Measurements from ENCODE around the gene OGFOD2.
"Not testable (repeated sequence)": the region's sequence is repeated elsewhere in the genome, so short reads cannot be mapped to it uniquely, and the experiment has no call there.

OGFOD2 gene

DNA sequence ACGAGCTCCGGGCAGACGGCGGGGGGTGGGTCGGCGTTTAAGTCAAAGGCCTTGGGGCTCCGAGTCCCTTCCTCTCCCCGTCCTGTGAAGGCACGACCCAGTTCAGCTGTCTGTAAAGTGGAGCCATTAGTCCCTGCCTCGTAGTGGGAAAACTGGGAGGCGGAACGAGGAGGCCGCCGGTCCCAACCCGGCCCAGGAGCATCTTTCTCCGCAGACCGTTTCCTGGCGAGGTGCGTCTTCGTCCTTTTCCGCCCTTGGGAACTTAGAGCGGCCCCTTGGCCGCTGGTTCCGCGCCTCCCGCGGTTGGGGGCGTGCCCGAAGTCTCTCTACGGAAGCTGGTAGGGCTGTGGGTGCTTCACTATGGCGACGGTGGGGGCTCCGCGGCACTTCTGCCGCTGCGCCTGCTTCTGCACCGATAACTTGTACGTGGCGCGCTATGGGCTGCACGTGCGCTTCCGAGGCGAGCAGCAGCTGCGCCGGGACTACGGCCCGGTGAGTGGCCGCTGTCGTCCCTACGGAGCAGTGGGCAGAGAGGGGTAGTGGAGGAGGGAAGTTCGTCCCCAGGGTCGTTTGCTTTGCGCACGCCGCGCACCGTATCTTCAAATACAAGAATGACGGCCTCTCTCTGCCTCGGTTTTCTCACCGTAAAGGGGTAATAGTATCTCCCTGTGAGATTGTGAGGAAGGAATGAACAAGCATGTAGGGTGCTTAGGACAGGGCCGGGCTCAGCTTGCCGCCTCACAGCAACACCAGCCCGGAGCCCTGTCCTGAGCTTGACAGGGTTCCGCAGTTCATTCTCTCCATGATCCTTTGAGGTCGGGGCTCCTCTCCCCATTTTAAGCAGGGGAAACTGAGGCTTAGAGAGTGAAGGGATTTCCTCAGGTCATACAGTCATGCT lies at the start of gene OGFOD2:
TSS of gene OGFOD2 (plus strand) at position 353 of the 898 bp plus-strand sequence. CDS start at position 361, 8 bp downstream.
- peak; percentile 95 for DNase-seq

DNA sequence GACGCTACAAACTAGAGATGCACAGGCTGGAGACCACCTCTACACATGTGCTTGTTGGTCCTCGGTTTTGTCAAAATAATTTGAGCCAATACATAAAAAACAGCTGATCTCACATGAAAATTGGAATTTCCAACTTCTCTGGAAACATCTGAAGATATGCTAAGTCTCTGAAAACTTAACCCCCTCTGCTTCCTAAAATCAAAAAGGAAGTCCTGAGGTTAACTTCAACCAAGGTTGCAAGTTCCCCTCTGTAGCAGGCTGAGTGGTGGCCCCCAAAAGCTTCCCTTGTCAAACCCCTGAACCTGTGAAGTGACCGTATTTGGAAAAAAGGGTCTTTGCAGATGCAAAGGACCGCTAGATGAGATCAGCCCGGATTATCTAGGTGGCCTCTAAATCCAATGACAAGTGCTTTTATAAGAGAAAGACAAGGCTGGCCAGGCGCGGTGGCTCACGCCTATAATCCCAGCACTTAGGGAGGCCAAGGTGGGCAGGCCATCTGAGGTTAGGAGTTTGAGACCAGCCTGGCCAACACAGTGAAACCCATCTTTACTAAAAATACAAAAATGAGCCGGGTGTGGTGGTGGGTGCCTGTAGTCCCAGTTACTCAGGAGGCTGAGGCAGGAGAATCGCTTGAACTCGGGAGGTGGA lies 47.2 kb upstream of the OGFOD2 start:
- no peak for DNase-seq

DNA sequence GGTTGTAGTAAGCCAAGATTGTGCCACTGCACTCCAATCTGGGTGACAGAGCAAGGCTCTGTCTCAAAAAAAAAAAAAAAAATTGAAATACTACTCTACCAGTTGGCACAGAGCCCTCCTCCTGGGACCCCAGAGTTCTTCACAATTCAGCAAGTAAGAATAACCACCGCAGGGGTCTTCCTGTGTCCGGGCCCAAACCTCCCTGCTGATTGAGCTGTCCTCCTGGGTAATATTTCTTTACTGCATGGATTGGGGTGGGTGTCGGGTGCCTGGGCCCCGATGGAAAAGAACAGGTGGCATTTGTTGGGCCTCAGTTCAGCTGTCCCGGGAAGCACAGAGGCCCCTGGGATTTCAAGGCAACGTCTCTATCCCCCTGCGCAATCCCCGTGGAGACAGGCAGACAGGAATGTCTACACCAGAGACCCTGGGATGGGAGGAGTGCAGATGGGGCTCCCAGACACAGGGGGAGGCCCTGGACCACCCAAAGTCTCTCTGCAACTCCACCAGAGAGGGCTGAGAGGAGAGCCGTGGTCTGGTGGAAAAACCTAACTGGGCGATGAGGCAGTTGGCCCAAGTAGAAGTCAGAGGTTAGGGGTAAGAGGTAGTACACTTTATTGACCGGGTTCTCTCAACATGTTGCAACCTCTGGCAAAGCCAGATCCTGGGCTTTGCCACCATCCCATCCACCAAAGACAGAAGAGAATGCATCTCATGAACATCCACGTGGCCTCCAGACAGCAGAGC lies 46.5 kb upstream of the OGFOD2 start:
- DNase-seq, result no peak

DNA sequence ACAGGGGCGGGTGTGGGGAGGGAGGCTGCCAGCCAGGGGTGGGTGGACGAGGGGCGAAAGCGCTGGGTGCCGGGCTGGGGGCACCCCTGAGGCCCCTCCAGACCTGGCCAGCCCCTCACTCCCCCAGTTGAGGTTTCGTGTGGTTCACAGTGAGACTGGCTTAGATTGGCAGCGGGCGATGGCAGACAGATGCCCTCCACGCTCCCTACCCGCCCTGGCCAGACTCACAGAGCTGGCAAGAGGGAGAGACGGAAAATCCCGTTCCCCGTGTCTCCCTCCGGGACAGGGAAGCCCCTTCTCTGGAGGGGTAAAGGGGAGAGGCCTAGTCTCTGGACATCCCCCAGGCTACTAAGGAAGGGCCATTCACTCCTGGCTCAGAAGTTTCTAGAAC lies 45.9 kb upstream of the OGFOD2 start:
- DNase-seq, result no peak

DNA sequence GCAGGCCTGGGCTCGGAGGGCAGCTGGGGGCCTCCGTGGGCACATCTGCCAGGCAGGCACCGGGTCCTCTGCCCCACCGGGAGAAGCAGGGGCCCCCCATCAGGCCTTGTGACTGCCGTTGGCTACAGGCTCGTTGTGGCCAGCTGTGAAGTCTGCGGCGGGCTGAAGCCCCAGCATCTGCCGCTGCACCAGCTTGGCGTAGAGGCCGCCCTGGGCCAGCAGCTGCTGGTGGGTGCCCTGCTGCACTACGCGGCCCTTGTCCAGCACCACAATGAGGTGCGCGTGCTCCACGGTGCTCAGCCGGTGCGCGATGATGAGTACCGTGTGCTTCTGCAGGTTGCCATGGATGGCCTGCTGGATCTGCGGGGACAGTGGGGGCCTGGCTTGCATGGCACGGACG lies 45.2 kb upstream of the OGFOD2 start:
- DNase-seq, result no peak

DNA sequence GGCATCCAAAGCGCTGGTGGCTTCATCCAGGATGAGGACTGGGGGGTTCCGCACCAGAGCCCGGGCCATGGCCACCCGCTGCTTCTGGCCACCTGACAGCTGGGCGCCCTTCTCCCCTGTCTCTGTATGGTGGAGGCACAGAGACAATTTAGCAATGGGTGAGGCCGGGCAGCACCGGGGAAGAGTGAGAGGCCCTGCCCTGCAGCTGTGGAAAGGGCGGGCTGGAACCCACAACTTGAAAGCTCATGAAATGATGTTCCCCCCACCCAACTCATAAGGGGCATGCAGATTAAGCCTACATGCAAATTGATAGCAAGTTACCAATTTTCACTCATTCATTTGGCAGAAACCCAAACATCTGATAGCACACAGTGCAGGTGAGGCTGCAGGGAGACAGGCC lies 42.8 kb upstream of the OGFOD2 start:
- no peak for DNase-seq

DNA sequence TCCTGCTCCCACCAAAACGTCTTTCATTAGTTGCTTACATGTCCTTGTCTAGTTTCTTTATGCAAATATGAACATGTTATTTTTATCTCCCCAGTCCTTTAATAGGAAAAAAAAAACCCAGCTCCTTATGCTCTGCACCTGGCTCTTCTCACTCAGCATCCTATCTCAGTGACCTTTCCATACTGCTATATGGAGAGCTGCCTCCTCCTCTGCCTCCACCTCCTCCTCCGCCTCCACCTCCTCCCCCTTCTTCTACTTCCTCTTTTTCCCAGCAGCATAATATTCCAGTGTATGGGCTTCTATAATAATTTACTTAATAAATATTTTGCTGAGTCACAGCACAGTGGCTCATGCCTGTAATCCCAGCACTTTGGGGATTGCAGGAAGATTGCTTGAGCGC lies 40.3 kb upstream of the OGFOD2 start:
- DNase-seq, result no peak

DNA sequence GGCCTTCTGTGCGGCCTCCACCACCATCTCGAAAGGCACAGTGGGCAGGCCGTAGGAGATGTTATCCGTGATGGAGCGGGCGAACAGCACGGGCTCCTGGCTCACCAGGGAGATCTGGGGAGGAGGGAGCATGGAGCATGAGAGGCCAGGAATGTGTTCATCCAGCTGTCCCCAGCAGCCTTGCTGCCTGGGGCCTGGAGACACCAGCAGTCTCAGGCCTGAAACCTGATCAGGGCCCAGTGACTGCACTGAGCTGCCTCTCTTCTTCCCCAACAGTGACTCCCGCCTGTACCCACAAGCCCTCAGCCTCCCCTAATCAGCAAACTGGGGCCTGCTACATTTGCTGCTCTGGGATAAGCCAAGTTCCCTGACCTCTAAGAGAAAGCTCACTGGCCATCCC lies 39.7 kb upstream of the OGFOD2 start:
- no peak for DNase-seq

DNA sequence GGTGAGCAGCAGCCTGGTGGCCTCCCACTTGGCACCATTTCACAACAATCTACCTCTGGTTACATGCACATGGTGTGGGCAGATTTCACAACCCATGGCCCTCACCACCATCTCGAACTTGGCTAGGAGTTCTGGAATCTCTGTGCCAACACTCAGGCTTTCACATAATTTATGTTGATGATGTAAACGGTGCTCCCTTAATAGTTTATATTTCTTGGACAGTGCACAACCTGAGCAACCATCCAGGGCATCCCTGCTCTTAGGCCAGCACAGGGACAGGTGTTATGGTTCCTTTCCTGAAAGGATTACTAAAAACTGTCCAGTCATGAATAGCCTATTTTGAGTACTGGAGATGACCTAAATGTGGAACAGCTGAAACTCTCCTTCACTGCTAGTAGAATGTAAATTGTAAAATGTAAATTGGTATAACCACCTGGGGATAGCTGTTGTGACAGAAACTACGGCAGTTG lies 37.4 kb upstream of the OGFOD2 start:
- DNase-seq, result no peak

DNA sequence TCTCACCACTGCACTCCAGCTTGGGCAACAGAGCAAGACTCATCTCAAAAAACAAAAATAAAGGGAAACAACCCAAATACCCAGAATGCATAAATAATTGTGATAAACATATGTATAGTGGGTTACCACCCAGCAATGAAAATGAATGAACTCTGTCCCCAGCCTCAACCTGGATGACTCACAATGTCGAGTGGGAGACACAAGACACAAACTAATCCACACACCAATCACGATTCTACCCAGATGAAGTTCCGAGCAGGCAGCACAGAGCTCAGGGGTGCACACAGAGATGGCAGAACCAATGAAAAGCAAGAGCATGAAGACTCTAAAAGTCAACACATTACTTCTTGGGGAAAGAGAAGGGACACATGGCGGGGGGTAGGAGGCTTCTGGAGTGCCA lies 35.9 kb upstream of the OGFOD2 start:
- DNase-seq, result no peak

DNA sequence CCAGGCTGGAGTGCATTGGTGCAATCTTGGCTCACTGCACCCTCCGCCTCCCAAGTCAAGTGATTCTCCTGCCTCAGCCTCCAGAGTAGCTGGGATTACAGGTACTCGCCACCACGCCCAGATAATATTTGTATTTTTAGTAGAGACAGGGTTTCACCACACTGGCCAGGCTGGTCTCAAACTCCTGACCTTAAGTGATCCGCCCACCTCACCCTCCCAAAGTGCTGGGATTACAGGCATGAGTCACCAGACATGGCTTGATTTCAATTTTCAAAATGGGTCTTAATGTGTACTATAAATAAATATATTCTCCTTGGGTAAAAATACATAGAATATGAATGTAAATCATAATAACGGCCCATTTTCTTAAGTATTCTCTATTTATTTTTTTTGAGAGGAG lies 33.7 kb upstream of the OGFOD2 start:
- DNase-seq, result not testable (repeated sequence)

DNA sequence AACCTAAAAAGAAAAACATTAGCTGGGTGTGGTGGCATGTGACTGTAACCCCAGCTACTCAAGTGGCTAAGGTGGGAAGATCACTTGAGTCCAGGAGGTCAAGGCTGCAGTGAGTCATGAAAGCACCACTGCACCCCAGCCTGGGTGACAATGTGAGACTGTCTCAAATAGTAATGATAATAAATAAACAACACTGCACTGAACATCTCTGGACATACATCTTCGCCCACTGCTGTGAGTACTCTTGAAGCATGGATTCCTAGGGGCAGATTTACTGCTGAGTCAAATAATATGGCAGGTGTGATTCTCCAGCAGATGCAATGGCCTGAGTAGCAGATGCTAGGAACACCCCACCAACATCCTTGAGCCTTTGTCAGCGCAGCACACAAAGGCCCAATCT lies 32.4 kb upstream of the OGFOD2 start:
- DNase-seq, result no peak

DNA sequence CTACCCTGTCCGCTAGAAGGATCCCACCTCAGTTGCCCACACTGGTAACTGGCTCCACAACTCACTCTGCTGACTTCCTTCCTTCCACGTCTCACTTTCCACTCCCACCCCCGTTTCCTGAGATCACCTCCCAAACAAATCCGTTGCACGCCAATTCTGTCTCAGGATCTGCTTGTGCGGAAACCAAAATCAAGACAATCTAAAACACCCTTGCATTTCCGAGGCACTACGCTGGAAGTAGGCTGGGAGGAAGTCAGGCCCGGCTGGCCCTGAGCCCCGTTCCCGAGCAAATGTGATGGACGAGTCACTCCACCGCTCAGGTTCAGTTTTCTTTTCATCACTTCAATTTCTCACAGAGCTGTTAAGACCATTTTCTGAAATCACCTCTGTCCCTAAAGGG lies 31.8 kb upstream of the OGFOD2 start:
- DNase-seq, result no peak

DNA sequence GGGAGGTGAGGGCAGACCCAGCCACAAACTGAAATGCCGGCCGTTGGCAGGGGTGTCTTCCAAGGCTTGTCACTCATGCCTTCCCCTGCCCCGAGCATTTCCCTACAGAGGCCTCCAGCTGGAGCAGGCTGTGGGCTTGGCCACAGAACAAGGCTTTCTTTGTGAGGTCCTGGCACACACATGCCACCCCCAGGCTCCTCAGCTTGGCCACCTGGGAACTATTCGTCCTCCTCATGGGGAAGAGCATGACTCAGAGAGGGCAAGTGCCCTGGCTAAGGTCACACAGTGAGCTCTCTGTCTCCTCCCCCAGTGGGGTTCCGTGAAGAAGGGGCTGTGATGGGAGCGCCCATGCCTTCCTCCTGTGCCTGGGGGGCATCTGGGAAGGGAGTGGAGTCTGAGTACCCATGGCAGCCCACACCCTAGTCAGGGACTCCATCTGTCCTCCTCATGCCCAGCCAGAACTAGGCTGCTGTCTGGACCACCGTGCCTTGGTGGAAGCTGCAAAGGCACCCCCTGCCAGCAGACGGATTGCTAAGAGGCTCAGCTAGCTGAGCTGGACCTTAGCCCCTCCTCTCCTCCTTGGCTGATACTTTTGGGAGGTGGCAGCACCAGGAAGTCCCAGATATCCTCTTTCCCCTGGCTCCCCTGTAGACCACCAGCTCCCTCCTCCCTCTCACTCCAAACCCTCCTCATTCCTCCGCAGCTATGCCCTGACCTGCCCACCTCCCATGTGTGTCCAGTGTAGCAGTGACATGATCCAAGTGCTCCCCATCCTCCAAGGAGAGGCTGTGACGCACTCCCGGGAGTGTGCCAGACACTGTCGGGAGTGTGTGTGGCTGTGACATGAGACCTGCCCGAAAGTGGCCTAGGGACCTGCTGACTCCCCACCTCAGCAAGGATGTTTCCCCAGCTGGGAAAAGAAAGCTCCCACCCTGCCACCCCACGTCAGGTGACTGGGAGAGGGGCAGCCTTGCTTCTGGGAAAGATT lies 30.1 kb upstream of the OGFOD2 start:
- DNase-seq, result no peak

DNA sequence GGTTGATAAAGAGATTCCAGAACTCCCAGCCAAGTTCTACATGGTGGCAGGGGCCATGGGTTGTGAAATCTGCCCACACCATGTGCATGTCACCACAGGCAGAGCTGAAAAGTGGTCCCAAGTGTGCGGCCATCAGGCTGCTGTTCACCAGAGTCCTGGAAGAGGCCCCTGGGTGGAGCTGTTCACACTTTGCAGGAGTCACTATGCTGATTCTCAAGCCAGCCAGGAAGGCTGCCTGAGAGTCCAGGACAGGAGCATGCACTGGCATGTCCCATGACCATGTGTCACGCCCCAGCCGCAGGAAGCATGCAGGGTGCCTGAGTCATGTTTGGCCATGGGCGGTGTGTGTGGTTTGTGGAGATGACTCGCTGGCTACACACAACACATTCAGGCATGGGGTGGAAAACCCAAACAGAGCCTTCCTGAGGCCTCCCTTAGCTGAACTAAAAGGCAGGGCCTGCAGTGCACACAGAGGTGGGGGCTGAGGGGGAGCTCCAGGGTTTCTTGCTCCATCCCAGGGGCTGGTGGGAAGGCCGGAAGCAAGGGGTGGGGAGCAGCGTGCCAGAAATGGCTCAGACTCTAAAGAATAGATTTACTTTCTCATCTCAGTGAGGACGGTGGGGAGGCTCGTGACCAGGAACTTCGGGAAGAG lies 28.2 kb upstream of the OGFOD2 start:
- DNase-seq, result peak; percentile 93

DNA sequence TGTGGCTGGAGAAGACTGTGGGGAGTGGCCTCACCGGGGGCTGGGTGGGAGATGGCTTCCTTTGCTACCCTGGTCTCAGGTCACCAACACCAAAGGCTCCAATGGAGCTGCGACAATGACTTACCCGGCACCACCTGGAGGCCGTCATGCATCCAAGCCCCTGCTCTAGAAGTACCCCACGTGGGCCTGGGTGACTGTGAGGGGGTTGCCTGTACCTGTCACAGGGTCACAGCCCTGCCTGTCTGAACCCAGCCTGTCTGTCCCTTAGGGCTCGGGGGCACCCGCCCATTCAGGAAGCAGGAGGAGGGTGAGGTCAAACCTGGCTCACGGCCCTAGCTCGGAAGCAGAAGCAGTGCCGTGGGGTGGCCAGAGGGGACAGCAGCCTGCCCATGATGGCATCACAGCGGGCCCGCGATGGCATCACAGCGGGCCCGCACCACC lies 27.7 kb upstream of the OGFOD2 start:
- no peak for DNase-seq

DNA sequence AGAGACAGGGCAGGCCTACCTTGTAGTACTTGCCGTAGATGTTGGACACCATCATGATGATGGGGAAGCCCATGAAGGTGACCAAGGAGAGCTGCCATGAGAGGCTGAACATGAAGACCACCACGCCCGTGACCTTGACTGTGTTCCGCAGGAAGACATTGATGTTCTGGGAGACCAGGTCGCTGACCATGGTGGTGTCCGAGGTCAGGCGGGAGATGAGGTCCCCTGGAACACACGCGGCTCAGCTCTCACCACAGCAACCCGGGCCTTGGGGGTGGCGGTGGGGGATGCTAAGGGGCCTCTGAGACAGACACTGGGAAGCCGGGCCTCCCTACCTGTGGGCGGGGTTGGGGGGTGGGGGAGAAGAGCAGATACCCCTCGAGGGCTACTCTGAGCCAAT lies 26.4 kb upstream of the OGFOD2 start:
- no peak for DNase-seq

DNA sequence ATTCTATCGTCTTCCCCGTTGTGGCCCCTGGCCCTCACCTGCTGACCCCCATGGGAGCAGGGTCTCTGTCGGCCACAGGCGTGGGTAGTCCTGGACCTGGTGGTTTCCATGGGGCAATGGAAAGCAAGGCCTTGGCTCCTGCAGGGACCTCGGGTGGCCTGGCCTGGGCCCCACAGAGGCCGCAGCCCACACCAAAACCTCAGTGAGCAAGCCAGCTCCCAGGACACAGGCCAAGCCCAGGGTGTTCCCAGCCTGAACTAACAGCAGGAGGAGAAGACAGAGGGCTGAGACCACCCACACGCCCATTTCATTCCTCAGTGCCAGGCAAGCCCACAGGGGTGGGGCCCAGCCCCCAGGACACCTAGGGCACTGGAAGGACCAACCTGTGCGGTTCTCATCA lies 25.6 kb upstream of the OGFOD2 start:
- no peak for DNase-seq

DNA sequence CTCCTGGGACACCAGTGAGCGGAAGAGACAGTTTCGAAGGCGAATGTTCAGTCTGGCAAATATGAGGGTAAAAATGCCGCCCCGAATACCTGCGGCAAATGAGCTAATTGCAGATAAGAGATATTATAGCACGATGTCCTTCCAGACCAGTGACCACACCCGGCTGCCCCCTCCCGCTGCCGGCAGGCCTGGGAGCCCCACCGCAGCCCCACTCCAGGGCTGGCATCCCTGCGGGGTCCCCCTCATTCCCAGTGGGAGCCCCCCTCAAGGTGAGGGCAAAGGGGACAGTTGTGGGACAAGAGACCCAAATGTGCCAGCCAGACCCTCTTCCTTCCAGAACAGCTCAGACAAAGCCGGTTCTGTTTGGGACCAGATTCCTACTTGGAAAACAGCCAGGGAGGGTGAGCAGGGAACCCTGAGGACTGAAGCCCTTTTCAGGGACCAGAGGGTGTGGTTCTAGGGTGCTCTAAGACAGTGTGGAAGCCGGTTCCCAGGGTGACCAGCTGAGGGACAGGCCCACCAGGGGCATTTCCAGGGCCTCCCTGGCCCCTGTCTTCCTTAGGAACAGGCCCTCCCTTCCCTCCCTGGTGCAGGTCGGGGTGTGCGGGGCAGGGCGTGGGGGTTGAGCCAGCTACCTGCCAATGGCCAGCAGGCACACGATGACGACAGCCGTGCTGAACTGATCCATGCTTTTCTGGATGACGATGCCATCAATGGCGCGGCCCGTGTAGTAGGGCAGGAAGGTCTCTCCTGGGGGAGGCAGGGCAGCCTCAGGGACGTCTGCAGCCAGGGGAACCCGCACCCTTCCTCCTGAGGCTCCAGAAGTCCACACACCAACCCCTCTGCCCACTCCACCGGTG lies 25.0 kb upstream of the OGFOD2 start:
- DNase-seq, result no peak

DNA sequence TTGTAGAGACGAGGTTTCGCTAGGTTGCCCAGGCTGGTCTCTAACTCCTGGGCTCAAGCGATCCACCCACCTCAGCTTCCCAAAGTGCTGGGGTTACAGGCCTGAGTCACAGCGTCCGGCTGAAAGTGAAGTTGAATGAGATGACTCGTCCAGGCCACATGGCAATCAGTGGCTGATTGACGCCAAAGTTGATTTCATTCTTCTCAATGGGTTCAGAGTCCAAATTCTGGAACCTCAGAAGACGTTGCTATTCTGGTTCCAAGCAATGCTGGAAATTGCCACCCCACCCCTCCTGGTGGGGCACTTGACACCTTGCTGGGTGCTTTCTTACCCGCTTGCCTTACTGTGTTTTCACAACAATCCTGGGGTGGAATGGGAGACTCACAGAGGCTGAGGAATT lies 23.6 kb upstream of the OGFOD2 start:
- peak; percentile 44 for DNase-seq
